ENCODE measurements around the gene PCNX3.
A peak's percentile ranks its signal among the peaks of the same experiment; 100 is the strongest.

Gene PCNX3

DNA sequence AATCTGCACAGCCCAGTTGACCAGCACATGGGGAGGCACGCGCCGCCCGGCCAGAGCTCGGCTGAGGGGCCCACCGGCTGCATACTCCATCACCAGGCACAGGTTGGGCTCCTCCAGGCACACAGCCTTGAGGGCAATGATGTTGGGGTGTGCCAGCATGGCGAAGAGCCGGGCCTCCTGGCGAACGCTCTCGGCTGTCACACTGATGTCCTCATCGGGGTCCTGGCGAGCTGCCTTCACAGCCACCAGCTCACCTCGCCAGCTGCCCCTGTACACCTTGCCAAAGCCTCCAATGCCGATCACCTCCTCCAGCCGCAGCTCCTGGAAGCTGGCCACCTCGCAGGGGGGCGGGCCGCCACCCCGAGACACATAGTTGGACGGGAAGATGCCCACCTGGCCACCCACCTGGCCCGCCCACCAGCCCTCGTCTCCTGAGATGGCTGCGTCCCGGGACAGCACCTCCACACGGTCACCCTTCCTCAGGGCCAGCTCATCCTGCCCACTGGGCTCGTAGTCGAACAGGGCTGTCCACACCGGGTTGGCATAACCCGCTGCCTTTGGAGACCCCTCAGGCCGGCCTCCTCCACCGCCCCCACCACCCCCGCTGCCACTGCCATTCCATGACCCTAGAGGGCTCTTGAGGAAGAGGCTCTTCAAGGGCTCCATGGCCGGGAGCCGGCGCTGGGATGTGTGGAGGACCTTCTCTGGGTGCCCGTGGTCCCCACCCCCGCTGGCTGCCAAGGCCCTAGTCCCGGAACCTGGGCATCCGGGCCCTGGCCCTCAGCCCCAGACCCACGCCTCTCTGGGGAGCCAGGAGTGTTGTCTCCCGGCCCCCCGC, 2.3 kb upstream of the PCNX3 start:
- Histone ChIP-seq H3K27ac (peak overlapping the region; percentile 48 to 98 (median 95)), H3K4me3 (peak overlapping the region; percentile 55 to 91 (median 82))

DNA sequence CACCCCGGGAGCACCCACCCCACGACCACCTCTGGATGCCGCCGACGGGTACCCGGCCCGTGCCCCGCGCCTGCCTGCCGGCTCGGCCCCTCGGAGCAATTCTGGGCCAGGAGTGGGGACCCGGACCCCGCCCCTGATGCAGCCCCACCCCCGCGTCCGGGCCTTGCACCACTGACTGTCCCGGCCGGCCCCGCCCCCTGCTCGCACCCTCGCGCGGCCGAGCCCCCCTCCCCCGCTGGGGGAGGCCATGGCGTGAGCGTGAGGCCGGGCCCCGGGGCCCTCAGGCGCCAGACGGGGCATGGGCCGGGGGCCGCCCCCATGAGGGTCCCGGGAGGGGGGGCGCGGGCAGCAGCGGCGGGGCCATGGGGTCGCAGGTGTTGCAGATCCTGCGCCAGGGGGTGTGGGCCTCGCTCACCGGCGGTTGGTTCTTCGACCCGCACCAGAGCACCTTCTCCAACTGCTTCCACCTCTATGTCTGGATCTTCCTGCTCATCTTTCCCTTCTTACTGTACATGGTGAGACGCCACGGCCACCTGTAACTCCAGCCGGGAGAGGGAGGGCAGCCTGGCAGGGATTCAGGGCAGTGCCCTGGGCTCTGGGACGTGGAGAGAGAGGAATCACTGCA, 486 bp downstream of the PCNX3 start:
- Histone ChIP-seq H3K4me3 (peak overlapping the region; percentile 67 to 93 (median 90)), H3K27ac (peak overlapping the region; percentile 33 to 98 (median 94))

DNA sequence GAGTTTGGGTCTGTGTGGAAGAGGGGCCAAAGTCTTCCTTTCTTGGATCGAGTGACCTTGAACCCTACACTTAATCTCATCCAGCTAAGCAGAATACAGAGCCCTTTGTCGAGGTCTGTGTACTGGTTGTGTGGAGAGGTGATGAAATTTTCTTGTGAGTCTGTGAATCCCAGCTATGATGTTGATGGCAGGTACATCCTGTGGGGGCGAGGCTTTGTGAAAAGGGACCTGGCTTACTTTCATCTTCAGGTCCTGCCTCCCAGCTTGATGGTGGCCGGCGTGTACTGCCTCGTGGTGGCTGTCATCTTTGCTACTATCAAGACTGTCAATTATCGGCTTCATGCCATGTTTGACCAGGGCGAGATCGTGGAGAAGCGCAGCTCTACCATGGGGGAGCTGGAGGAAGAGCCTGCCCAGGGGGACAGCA, 1.0 kb downstream of the PCNX3 start:
- peak overlapping the region in 18 of 21 experiments; percentile 79 to 98 (median 94) for H3K27ac ChIP-seq
- peak overlapping the region; percentile 67 to 93 (median 90) for H3K4me3 ChIP-seq

DNA sequence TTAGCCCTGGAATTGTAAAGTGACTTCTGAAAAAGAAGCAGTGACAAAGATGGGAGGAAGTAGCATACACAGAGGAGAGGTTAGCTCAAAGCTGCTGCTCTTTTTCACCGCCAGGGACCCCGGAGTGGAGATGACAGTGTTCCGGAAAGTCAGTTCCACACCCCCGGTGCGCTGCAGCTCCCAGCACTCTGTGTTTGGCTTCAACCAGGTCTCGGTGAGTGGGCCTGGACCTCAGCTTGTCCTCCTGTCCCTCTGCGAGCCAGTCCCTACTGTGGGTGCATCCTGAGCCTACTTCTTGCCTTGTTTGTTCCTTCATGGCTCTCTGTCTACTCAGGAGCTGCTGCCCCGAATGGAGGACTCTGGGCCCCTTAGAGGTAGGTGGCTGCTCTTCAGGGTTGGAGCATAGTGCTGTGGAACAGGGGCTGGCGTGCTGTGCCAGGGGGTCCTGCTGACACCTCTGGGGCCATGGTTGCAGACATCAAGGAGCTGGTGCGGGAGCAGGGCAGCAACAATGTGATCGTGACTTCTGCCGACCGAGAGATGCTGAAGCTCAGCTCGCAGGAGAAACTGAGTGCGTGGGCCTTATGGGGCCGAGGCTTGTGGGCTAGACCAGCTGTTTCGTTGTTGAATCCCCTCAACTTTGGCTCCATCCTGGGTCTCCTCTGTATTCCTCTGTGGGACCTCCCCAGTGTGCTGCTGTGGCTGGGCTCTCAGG, 1.7 kb downstream of the PCNX3 start:
- H3K4me3 ChIP-seq, result peak overlapping the region in 1 of 7 experiments; percentile 79
- peak overlapping the region in 4 of 21 experiments; percentile 92 to 98 (median 97) for H3K27ac ChIP-seq

GRCh38 chr11:65617990-65618751, 2.6 kb downstream of the PCNX3 start:
- no peak overlapping the region for H3K27ac ChIP-seq
- H3K4me3 ChIP-seq, result no peak overlapping the region

DNA sequence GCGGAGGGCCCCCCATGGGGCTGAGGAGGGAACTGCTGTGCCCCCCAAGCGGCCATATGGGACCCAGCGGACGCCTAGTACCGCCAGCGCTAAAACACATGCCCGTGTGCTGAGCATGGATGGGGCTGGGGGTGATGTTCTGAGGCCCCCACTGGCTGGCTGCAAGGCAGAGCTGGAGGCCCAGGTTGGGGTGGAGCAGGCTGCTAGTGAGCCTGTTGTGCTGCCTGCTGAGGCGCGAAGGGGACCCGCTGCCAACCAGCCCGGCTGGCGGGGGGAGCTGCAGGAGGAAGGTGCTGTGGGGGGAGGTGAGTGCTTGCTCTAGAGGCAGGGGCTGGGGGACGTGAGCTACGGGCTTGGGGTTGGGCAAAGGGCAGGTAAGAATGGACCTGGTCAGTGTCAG, 3.2 kb downstream of the PCNX3 start:
- no peak overlapping the region for H3K27ac ChIP-seq
- no peak overlapping the region for H3K4me3 ChIP-seq

- H3K4me3 ChIP-seq, result no peak overlapping the region
- H3K27ac ChIP-seq, result no peak overlapping the region
Observed at GRCh38 chr11:65619281-65619928, 3.8 kb downstream of the PCNX3 start.

GRCh38 chr11:65620666-65621065, 5.1 kb downstream of the PCNX3 start:
- no peak overlapping the region for H3K27ac ChIP-seq

GRCh38 chr11:65621460-65621859, 5.9 kb downstream of the PCNX3 start:
- H3K27ac ChIP-seq, result no peak overlapping the region
- no peak overlapping the region for H3K4me3 ChIP-seq

More at GRCh38 chr11:65620666-65621065, 5.1 kb downstream of the PCNX3 start:
- H3K4me3 ChIP-seq, result no peak overlapping the region

DNA sequence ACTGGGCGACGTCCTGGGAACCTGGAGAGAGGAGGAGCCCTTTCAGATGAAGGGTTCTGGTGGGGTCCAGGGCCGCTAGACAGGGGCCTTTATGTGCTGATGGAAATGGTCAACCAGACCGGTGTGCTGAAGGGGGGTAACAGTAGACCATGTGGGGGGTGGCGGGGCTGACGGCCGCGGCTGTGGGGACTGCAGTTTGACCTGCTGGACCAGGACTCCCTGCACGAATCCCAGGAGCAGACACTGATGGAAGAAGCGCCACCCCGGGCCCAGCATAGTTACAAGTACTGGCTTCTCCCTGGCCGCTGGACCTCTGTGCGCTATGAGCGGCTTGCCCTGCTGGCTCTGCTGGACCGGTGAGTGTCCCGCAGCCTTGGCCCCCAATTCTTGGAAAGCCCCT, 6.4 kb downstream of the PCNX3 start:
- Histone ChIP-seq H3K27ac (no peak overlapping the region), H3K4me3 (no peak overlapping the region)

DNA sequence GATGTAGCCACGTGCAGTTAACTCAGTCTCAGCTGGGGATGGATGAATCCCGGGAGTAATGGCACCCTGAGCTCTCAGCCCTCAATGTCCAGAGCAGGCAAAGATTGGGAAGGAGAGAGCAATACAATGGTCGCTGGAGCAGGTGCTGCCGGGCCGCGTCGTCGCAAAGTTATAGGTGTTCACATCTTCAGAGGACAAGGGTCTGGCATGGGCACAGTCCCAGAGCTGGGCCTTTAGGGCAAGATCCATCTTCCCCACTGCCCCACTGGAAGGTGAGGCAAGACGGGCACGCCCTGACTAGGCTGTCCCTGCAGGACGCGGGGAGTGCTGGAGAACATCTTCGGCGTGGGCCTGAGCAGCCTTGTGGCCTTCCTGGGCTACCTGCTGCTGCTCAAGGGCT, 7.6 kb downstream of the PCNX3 start:
- H3K4me3 ChIP-seq, result no peak overlapping the region
- H3K27ac ChIP-seq, result no peak overlapping the region

DNA sequence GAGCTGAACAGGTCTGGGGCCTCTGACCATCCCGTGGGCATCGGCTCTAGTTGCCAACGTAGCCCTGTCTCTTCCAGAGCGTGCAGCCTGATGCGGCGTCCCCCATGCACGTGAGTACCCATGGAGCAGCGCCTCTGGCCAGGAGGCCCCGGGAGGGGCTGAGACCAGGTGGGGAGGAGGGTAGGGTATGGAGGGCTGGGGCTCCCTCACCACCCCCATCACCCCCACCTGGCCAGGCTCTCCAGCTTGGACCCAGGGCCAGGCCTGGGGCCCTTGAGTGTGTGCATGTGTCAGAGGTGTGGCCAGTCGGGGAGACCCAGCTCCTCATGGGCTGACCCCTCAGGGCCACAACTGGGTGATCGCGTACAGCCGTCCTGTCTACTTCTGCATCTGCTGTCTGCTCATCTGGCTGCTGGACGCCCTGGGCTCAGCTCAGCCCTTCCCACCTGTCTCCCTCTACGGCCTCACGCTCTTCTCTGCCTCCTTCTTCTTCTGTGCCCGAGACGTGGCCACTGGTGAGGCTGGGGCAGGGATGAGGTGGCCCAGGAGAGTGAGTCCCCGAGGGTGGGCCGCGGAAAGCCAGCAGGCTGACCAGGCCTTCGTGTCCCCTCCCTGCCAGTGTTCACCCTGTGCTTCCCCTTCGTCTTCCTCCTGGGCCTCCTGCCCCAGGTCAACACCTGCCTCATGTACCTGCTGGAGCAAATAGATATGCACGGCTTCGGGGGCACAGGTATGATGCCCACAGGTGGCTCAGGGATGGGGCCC, 8.5 kb downstream of the PCNX3 start:
- no peak overlapping the region for H3K27ac ChIP-seq

DNA sequence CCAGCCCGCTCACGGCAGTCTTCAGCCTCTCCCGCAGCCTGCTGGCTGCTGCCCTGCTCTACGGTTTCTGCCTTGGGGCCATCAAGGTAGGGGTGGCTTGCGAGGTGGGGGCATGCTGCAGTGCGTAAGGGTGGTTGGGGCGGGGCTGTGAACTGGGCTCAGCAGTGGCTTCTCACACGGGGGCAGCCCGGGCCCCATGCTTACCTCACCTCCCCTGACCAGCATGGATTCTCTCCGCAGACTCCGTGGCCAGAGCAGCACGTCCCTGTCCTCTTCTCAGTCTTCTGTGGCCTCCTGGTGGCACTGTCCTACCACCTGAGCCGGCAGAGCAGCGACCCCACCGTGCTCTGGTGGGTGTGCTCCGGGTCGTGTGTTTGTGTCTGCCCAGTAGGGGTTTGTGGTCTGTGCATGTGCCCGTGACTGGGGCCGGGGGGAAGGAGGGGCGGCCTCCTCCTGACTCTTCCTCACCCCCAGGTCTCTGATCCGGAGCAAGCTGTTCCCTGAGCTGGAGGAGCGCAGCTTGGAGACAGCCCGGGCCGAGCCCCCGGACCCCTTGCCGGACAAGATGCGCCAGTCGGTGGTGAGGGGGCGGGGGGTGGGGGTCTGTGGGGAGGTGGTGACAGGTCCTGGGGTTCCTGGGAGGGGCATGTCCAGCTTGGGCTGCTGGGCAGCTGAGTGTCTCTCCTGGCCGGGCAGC, 9.5 kb downstream of the PCNX3 start:
- H3K27ac ChIP-seq, result no peak overlapping the region
- H3K4me3 ChIP-seq, result no peak overlapping the region

More for the DNA sequence above, 8.5 kb downstream of the PCNX3 start:
- H3K4me3 ChIP-seq, result no peak overlapping the region

GRCh38 chr11:65625628-65626342, 10.2 kb downstream of the PCNX3 start:
- no peak overlapping the region for H3K27ac ChIP-seq
- H3K4me3 ChIP-seq, result no peak overlapping the region

GRCh38 chr11:65627202-65627601, 11.6 kb downstream of the PCNX3 start:
- Histone ChIP-seq H3K27ac (no peak overlapping the region), H3K4me3 (no peak overlapping the region)

DNA sequence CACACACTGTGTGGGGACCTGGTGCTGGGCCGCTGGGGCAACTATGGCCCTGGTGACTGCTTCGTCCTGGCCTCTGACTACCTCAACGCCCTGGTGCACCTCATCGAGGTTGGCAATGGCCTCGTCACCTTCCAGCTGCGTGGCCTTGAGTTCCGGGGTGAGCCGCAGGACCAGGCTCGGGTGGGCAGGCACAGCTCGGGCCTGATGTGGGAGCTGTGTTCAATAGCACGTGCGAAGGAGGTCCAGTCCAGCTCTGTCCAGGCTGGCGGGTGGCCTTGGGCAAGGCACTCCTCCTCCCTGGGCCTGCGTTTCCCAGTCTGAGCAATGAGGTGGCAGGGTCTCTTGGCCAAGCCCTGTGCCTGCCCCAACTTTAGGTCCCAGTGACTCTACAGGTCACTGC, 14.0 kb downstream of the PCNX3 start:
- Histone ChIP-seq H3K27ac (no peak overlapping the region), H3K4me3 (no peak overlapping the region)

DNA sequence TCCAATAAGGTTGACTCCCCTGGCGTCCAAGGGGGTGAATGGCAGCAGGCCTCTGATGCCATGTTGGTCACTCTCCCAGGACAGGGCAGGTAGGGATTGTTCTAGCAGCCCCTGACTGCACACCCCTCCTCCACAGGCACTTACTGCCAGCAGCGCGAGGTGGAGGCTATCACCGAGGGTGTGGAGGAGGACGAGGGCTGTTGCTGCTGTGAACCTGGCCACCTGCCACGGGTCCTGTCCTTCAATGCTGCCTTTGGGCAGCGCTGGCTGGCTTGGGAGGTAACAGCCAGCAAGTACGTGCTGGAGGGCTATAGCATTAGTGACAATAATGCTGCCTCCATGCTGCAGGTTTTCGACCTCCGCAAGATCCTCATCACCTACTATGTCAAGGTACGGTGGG, 14.6 kb downstream of the PCNX3 start:
- Histone ChIP-seq H3K27ac (no peak overlapping the region), H3K4me3 (no peak overlapping the region)
